ENCODE results near the gene CHFR.

- TF ChIP-seq CTCF (conservative IDR thresholded peaks at IDR 0.05; ENCODE audit: low read depth, low read length) (no peak), POLR2A (IDR thresholded peaks at IDR 0.05; ENCODE audit: low read depth, low read length) (no peak), FOS (IDR thresholded peaks at IDR 0.05; ENCODE audit: low read depth, low read length) (no peak), RFX5 (IDR thresholded peaks at IDR 0.05; ENCODE audit: low read depth, low read length) (no peak), CEBPB (IDR thresholded peaks at IDR 0.05; ENCODE audit: low read depth, low read length) (no peak)
These were observed 46.3 kb downstream of the CHFR start for GRCh38 chr12:132841151-132841550.
